Hepatocyte (in vitro differentiated cells): Measurements from ENCODE around the gene OR4C3.
"Not testable (repeated sequence)": the region's sequence is repeated elsewhere in the genome, so short reads cannot be mapped to it uniquely, and the experiment has no call there.

ENCODE experiments used
- CTCF ChIP-seq: fragments of 200-600 bp; sonication (generic); IDR thresholded peaks from 2 replicates; pipeline ENCODE4 v1.5.1; 2016; ENCODE audit warnings: antibody characterized with exemption, mild to moderate bottlenecking; ENCODE audit not compliant: poor library complexity
- EZH2 ChIP-seq: fragments of 200-600 bp; sonication (generic); IDR thresholded peaks from 2 replicates; pipeline ENCODE4 v1.6.1; 2016; ENCODE audit warnings: antibody characterized with exemption, mild to moderate bottlenecking, borderline replicate concordance
- EZH2phosphoT487 ChIP-seq: fragments of 200-600 bp; sonication (generic); IDR thresholded peaks from one replicate; pipeline ENCODE4 v1.6.1; 2018; ENCODE audit warnings: antibody characterized with exemption, mild to moderate bottlenecking, low read depth, moderate library complexity; ENCODE audit not compliant: unreplicated experiment, severe bottlenecking

- TF ChIP-seq CTCF, EZH2phosphoT487, EZH2: not testable (repeated sequence)
Observed at GRCh38 chr11:48342505-48342904, 17.8 kb downstream of the OR4C3 start.
